NT2/D1 (cell line): ENCODE results near the gene VRTN.

Experiments used
- DNase-seq: peaks from one replicate; pipeline ENCODE4 v3.0.0-alpha.2; 2011; ENCODE audit warnings: low read depth, low spot score
- H3K27me3 ChIP-seq: 2 replicates; pipeline ENCODE4 v1.6.0; 2011; ENCODE audit warnings: mild to moderate bottlenecking; ENCODE audit not compliant: insufficient read length, insufficient read depth
- H3K36me3 ChIP-seq: 2 replicates; pipeline ENCODE4 v1.6.1; 2011; ENCODE audit warnings: mild to moderate bottlenecking, low read length, mixed read lengths; ENCODE audit not compliant: insufficient read depth, insufficient read length
- H3K4me1 ChIP-seq: 2 replicates; pipeline ENCODE4 v1.5.1; 2011; ENCODE audit not compliant: insufficient read depth, insufficient read length
- H3K4me3 ChIP-seq: 2 replicates; pipeline ENCODE4 v1.5.1; 2011; ENCODE audit warnings: low read depth; ENCODE audit not compliant: insufficient read length
- H3K9ac ChIP-seq: 2 replicates; pipeline ENCODE4 v1.6.0; 2011; ENCODE audit warnings: low read depth; ENCODE audit not compliant: insufficient read length
- H3K9me3 ChIP-seq: 2 replicates; pipeline ENCODE4 v1.5.1; 2011; ENCODE audit warnings: mild to moderate bottlenecking, low read length; ENCODE audit not compliant: insufficient read depth
- SUZ12 ChIP-seq: IDR thresholded peaks from 2 replicates; pipeline ENCODE4 v1.6.1; 2011; ENCODE audit not compliant: insufficient read length, insufficient read depth; ENCODE audit errors: extremely low read depth
- YY1 ChIP-seq: IDR thresholded peaks from 2 replicates; pipeline ENCODE4 v1.6.1; 2011; ENCODE audit not compliant: insufficient read length, insufficient read depth
- ZNF274 ChIP-seq: IDR thresholded peaks from 2 replicates; pipeline ENCODE4 v1.6.1; 2011; ENCODE audit warnings: mild to moderate bottlenecking, low read depth, low read length

Gene VRTN, protein sequence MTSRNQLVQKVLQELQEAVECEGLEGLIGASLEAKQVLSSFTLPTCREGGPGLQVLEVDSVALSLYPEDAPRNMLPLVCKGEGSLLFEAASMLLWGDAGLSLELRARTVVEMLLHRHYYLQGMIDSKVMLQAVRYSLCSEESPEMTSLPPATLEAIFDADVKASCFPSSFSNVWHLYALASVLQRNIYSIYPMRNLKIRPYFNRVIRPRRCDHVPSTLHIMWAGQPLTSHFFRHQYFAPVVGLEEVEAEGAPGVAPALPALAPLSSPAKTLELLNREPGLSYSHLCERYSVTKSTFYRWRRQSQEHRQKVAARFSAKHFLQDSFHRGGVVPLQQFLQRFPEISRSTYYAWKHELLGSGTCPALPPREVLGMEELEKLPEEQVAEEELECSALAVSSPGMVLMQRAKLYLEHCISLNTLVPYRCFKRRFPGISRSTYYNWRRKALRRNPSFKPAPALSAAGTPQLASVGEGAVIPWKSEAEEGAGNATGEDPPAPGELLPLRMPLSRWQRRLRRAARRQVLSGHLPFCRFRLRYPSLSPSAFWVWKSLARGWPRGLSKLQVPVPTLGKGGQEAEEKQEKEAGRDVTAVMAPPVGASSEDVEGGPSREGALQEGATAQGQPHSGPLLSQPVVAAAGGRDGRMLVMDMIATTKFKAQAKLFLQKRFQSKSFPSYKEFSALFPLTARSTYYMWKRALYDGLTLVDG

DNA sequence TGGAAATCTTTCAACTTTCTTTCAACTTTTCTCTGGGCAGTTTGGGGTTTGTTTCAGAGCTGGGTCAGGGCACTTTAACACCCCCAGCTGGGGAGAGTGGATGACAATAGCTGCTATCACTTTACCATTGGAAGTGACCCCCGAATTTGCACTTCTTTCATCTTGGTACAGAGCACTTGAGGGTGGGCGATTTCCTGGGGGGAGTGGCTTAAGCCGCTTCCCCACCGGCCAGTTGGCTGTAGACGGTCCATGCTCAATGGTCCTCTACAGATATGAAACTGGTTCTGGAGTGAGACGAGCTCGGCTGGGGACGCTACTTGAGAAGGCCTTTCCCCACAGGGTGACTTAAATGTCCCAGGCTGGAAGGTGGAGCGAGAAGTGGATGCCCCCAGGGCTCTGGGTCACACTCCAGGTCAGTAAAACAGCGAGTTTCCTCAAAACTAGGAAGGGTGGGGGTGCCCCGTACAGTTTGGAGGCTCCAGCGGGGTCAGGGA lies at the start of gene VRTN:
Gene VRTN (plus strand): TSS at position 231 of the 494 bp plus-strand sequence. CDS start 8,313 bp downstream, outside the sequence.
- DNase-seq: no peak
- H3K4me3 ChIP-seq: peak within 1 kb of the TSS; percentile 82
- TF ChIP-seq YY1 (no peak), SUZ12 (no peak), ZNF274 (no peak)
- H3K9me3 ChIP-seq: no peaks in the 10 kb centered on the region
- H3K36me3 ChIP-seq: peaks cover 21% of the 10 kb centered on the region
- no peaks in the 10 kb centered on the region for H3K27me3 ChIP-seq
- H3K9ac ChIP-seq: peak within 1 kb of the TSS; percentile 91
- no peaks in the 10 kb centered on the region for H3K4me1 ChIP-seq

DNA sequence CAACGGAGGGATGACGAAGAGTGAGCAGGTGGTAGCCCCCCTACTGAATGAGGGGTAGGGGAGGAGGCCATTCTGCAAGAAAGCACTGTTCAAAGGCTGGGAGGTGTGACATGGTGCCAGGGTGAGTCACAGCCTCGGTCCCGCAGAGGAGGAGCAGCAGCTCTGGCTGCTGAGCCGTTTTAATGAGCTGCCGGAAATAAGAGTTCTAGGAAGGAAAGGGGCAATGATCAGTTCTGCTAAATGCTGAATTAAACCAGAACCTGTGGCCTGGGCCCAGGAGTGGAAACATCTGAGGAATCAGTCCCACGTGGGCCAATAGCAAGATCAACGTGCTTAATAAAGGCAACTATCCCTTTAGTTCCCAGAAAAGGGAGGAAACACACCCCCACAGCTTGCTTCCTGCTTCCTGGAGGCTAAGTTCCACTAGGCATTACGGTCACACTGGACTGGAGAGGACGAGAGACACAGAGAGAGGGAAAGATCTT lies 49.2 kb upstream of the VRTN start:
- no peak overlapping the region for H3K4me3 ChIP-seq

DNA sequence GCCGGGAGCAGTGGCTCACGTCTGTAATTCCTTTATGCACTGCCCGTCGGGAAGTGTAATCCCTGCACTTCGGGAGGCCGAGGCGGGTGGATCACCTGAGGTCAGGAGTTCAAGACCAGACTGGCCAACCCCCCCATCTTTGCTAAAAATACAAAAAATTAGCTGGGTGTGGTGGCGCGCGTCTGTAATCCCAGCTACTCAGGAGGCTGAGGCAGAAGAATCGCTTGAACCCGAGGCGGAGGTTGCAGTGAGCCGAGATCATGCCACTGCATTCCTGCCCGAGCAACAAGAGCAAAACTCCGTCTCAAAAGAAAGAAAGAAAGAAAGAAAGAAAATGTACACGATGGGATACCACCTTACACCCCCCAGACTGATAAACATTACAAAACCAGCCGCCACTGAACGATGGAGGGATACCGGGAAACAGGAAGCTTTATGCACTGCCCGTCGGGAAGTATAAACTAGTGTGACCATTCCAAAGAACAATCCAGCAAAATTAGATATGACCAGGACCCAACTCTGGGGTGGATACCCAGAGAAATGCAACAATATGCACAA lies 46.6 kb upstream of the VRTN start:
- DNase-seq: no peak
- TF ChIP-seq ZNF274: no peak
- no peak for TF ChIP-seq YY1
- TF ChIP-seq SUZ12: no peak
- peak overlapping the region; percentile 87 for H3K9ac ChIP-seq
- peaks cover 9% of the 10 kb centered on the region for H3K4me1 ChIP-seq
- H3K4me3 ChIP-seq: peak overlapping the region; percentile 81
- H3K27me3 ChIP-seq: no peaks in the 10 kb centered on the region
- H3K9me3 ChIP-seq: no peaks in the 10 kb centered on the region
- H3K36me3 ChIP-seq: peaks cover 35% of the 10 kb centered on the region

More for the DNA sequence above, 49.2 kb upstream of the VRTN start:
- peak overlapping the region; percentile 17 for H3K9ac ChIP-seq
- peaks cover 58% of the 10 kb centered on the region for H3K36me3 ChIP-seq
- no peaks in the 10 kb centered on the region for H3K9me3 ChIP-seq
- TF ChIP-seq SUZ12: no peak
- TF ChIP-seq ZNF274: no peak
- TF ChIP-seq YY1: no peak
- no peak for DNase-seq
- H3K27me3 ChIP-seq: no peaks in the 10 kb centered on the region
- peaks cover 13% of the 10 kb centered on the region for H3K4me1 ChIP-seq

DNA sequence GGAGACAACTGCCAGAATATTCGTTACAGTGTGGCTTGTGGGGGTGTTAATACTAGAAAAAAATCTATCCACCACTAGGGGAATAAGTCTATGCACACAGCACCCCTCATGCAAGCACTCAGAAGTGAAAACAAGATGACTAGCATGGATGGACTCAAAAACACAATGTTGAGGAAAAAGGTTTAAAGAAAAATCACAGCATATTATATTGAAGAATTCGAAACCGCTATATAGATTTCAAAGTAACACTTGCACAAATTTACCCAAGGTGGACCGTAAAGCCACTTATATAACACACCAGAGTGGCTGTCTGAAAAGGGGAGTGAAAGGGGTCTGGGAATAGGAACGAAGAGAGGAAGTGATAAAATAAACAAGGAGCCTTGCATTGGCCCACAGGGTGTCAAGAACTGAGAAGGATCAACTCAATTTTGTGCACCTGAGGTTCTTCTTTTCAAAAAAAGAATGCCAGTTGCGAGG lies 46.1 kb upstream of the VRTN start:
- H3K4me1 ChIP-seq: peaks cover 9% of the 10 kb centered on the region
- peak overlapping the region; percentile 81 for H3K4me3 ChIP-seq
- H3K9me3 ChIP-seq: no peaks in the 10 kb centered on the region
- no peak for DNase-seq
- TF ChIP-seq SUZ12: no peak
- no peak for TF ChIP-seq YY1
- no peak for TF ChIP-seq ZNF274
- H3K9ac ChIP-seq: peak overlapping the region; percentile 87
- H3K36me3 ChIP-seq: peaks cover 29% of the 10 kb centered on the region
- no peaks in the 10 kb centered on the region for H3K27me3 ChIP-seq

DNA sequence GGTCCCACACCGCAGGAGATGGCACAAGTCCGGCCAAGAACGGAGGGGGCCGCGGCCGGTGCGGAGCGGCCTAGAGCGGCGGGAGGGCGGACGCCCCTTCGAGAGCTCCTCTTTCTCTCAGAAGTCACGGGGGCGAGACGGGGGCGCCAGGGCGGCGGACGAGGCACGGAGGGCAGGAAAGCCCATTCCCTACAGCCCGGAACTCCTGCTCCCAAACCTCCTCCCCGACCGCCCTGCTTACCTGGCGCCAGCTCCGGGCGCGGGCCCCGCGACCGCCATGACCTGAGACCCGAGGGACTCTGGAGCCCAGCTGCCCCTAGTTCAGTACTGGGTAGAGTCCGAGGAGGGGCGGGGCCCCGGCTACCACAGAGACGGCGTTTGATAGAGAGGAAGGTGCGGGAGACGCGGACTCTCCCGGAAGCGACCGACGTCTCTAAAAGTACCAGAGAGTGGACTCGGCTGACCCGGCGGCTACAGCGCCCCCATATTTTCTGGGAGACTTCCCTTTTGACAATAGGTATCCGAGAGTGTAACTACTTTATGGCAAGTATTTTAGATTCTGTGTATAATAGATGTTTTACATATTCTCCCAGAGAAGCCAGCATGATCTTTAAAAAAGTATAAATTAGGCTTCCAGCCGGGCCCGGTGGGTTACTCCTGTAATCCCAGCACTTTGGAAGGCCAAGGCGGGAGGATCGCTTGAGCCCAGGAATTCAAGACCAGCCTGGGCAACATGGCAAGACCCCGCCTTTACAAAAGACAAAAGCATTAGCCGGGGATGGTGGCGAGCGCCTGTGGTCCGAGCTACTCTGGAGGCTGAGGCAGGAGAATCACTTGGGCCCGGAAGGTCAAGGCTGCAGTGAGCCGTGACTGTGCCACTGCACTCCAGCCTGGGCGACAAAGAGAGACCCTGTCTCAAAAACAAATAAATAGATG lies 45.4 kb upstream of the VRTN start, which contains the start of gene ABCD4:
Gene ABCD4 (minus strand): TSS at position 301 of the 936 bp plus-strand sequence. CDS start 22 bp downstream, at position 279.
- TF ChIP-seq YY1: no peak
- no peak for TF ChIP-seq SUZ12
- no peak for TF ChIP-seq ZNF274
- Histone ChIP-seq H3K9ac (peak within 1 kb of the TSS; percentile 87), H3K4me3 (peak within 1 kb of the TSS; percentile 81), H3K9me3 (no peaks in the 10 kb centered on the region), H3K36me3 (peaks cover 22% of the 10 kb centered on the region), H3K4me1 (peaks cover 9% of the 10 kb centered on the region), H3K27me3 (no peaks in the 10 kb centered on the region)
- peak; percentile 88 for DNase-seq

DNA sequence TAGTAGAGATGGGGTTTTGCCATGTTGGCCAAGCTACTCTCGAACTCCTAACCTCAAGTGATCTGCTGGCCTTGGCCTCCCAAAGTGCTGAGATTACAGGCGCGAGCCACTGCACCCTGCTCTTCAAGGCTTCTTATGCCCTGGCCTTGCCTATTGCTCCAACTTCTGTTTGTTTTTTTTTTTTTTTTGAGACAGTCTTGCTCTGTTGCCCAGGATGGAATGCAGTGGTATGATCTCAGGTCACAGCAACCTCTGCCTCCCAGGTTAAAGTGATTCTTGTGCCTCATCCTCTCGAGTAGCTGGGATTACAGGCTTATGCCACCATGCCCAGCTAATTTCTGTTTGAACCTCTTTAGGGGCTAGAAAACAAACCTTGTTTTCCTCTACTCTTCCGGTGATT lies 39.6 kb upstream of the VRTN start:
- DNase-seq: no peak
- TF ChIP-seq ZNF274 (no peak), YY1 (no peak), SUZ12 (no peak)
- Histone ChIP-seq H3K4me1 (no peaks in the 10 kb centered on the region), H3K36me3 (no peaks in the 10 kb centered on the region), H3K9me3 (no peaks in the 10 kb centered on the region), H3K9ac (no peak overlapping the region), H3K4me3 (no peak overlapping the region), H3K27me3 (no peaks in the 10 kb centered on the region)
